IMR-90 (cell line): ENCODE results near the gene AP3B1. TPM values are rescaled to one million over a fixed set of nuclear protein-coding genes. Genes with fewer than 3 reads are reported as not detected.

ENCODE experiments used
- ATAC-seq: fragments of 200-7000 bp; cut with Tn5 transposase; 2 replicates; pipeline ENCODE4 v1.9.1; 2020; ENCODE audit warnings: low read depth, mild to moderate bottlenecking, moderate library complexity
- BruUV-seq: library from RNA; stranded (reverse); fragments of 400-500 nt; replicated peaks from 2 replicates; lab custom pipeline; 2021; lab: Mats Ljungman, UMichigan
- CTCF ChIA-PET: fragments of 300-600 bp; formaldehyde crosslinking; extraction: SDS; loops from one replicate; lab custom pipeline; 2021; ENCODE audit warnings: antibody characterized with exemption; lab: Yijun Ruan, JAX
- POLR2A ChIA-PET: fragments of 300-600 bp; sonication (Branson Sonifier 250); formaldehyde crosslinking; loops from one replicate; lab custom pipeline; 2022; ENCODE audit warnings: antibody characterized with exemption; ENCODE audit not compliant: unreplicated experiment; lab: Charles Lee
- DNase-seq: peaks from one replicate; pipeline ENCODE4 v3.0.0; 2013
- H2AFZ ChIP-seq: replicated peaks from 2 replicates; pipeline ENCODE3; 2013; ENCODE audit warnings: low read length, mild to moderate bottlenecking; ENCODE audit not compliant: poor library complexity
- H2AK5ac ChIP-seq: 2 replicates; pipeline ENCODE4 v1.6.1; 2013; ENCODE audit warnings: low read depth, low read length, inconsistent platforms
- H2AK9ac ChIP-seq: replicated peaks from 2 replicates; pipeline ENCODE3; 2013; ENCODE audit warnings: mild to moderate bottlenecking, low read depth, low read length, moderate library complexity; ENCODE audit not compliant: poor library complexity
- H2BK120ac ChIP-seq: 2 replicates; pipeline ENCODE4 v1.6.1; 2013; ENCODE audit warnings: low read depth, low read length, inconsistent platforms
- H2BK15ac ChIP-seq: 3 replicates; pipeline ENCODE4 v1.6.1; 2013; ENCODE audit warnings: low read depth, low read length, inconsistent platforms
- H2BK20ac ChIP-seq: 2 replicates; pipeline ENCODE4 v1.6.1; 2013; ENCODE audit warnings: low read depth, mild to moderate bottlenecking, inconsistent platforms, low read length, moderate library complexity
- H2BK5ac ChIP-seq: 2 replicates; pipeline ENCODE4 v1.6.1; 2013; ENCODE audit warnings: mild to moderate bottlenecking, low read depth, low read length, inconsistent platforms; ENCODE audit not compliant: poor library complexity, severe bottlenecking
- H3K14ac ChIP-seq: replicated peaks from 2 replicates; pipeline ENCODE4 v1.6.1; 2013; ENCODE audit warnings: low read depth, low read length, inconsistent platforms
- H3K18ac ChIP-seq: 2 replicates; pipeline ENCODE4 v1.6.1; 2013; ENCODE audit warnings: low read depth, low read length, control low read depth
- H3K23ac ChIP-seq: 2 replicates; pipeline ENCODE4 v1.6.1; 2013; ENCODE audit warnings: low read depth, low read length, inconsistent platforms
- H3K27ac ChIP-seq: 2 replicates; pipeline ENCODE4 v1.5.1; 2013; ENCODE audit warnings: mild to moderate bottlenecking, control low read depth, low read length; ENCODE audit not compliant: insufficient read depth
- H3K27me3 ChIP-seq: 2 replicates; pipeline ENCODE4 v1.6.1; 2013; ENCODE audit warnings: low read length; ENCODE audit not compliant: control insufficient read depth, insufficient read depth
- H3K36me3 ChIP-seq: 2 replicates; pipeline ENCODE4 v1.6.1; 2013; ENCODE audit warnings: low read length, mixed read lengths; ENCODE audit not compliant: control insufficient read depth, insufficient read depth
- H3K4ac ChIP-seq: 2 replicates; pipeline ENCODE4 v1.6.1; 2013; ENCODE audit warnings: low read depth, low read length, inconsistent platforms
- H3K4me1 ChIP-seq: 2 replicates; pipeline ENCODE4 v1.6.1; 2013; ENCODE audit warnings: low read length, mixed read lengths; ENCODE audit not compliant: control insufficient read depth, insufficient read depth
- H3K4me2 ChIP-seq: 2 replicates; pipeline ENCODE4 v1.6.1; 2013; ENCODE audit warnings: low read depth, mild to moderate bottlenecking, control low read depth, low read length, moderate library complexity
- H3K4me3 ChIP-seq: 2 replicates; pipeline ENCODE4 v1.5.1; 2013; ENCODE audit warnings: low read depth, mild to moderate bottlenecking, control low read depth, low read length, moderate library complexity; ENCODE audit not compliant: insufficient read depth
- H3K56ac ChIP-seq: 2 replicates; pipeline ENCODE4 v1.6.1; 2013; ENCODE audit warnings: low read length, inconsistent platforms; ENCODE audit not compliant: insufficient read depth; ENCODE audit errors: extremely low read depth
- H3K79me1 ChIP-seq, 2 experiments: 2 replicates each; pipeline ENCODE4 v1.6.1; 2013; ENCODE audit warnings: low read length in 2 of 2, inconsistent platforms in 1 of 2, low read depth in 1 of 2
- H3K9ac ChIP-seq: 2 replicates; pipeline ENCODE4 v1.6.1; 2013; ENCODE audit warnings: low read depth, low read length, control low read depth
- H3K9me1 ChIP-seq: 2 replicates; pipeline ENCODE4 v1.6.1; 2013; ENCODE audit warnings: low read length, inconsistent platforms; ENCODE audit not compliant: insufficient read depth
- H3K9me3 ChIP-seq: 2 replicates; pipeline ENCODE4 v1.6.1; 2013; ENCODE audit warnings: low read length; ENCODE audit not compliant: control insufficient read depth, insufficient read depth
- H4K20me1 ChIP-seq: 2 replicates; pipeline ENCODE4 v1.6.1; 2013; ENCODE audit warnings: low read length, inconsistent platforms; ENCODE audit not compliant: insufficient read depth
- H4K5ac ChIP-seq: 2 replicates; pipeline ENCODE4 v1.6.1; 2013; ENCODE audit warnings: mild to moderate bottlenecking, low read depth, low read length, control low read depth
- H4K8ac ChIP-seq, 2 experiments: 2 replicates each; pipeline ENCODE4 v1.6.1; 2013; ENCODE audit warnings: low read depth in 2 of 2, low read length in 2 of 2, control low read depth in 1 of 2, inconsistent platforms in 1 of 2
- H4K91ac ChIP-seq: 2 replicates; pipeline ENCODE4 v1.6.1; 2013; ENCODE audit warnings: low read depth, low read length, inconsistent platforms; ENCODE audit not compliant: insufficient read depth
- BHLHE40 ChIP-seq: fragments of 150-350 bp; IDR thresholded peaks from 2 replicates; pipeline ENCODE4 v1.6.1; 2016; ENCODE audit warnings: mild to moderate bottlenecking, low read depth, low read length
- CEBPB ChIP-seq: IDR thresholded peaks from 2 replicates; pipeline ENCODE4 v1.6.1; 2012; ENCODE audit warnings: low read depth, low read length, improper control_type of control experiment
- CHD1 ChIP-seq: IDR thresholded peaks from 2 replicates; pipeline ENCODE4 v1.6.1; 2012; ENCODE audit warnings: low read depth, low read length, improper control_type of control experiment
- ELK1 ChIP-seq: fragments of 150-350 bp; IDR thresholded peaks from 2 replicates; pipeline ENCODE4 v1.6.1; 2016; ENCODE audit warnings: low read depth, mild to moderate bottlenecking, low read length, moderate library complexity, borderline replicate concordance
- MAFK ChIP-seq: IDR thresholded peaks from 2 replicates; pipeline ENCODE4 v1.6.1; 2012; ENCODE audit warnings: low read depth, low read length, improper control_type of control experiment
- MAZ ChIP-seq: IDR thresholded peaks from 2 replicates; pipeline ENCODE4 v1.6.1; 2012; ENCODE audit warnings: low read depth, mild to moderate bottlenecking, low read length, improper control_type of control experiment, moderate library complexity, borderline replicate concordance
- MXI1 ChIP-seq: IDR thresholded peaks from 2 replicates; pipeline ENCODE4 v1.6.1; 2012; ENCODE audit warnings: low read depth, mild to moderate bottlenecking, low read length, moderate library complexity, borderline replicate concordance
- NFE2L2 ChIP-seq: fragments of 150-350 bp; IDR thresholded peaks from 2 replicates; pipeline ENCODE4 v1.6.1; 2016; ENCODE audit warnings: low read depth, mild to moderate bottlenecking, low read length
- POLR2A ChIP-seq: IDR thresholded peaks from 2 replicates; pipeline ENCODE4 v1.6.1; 2012; ENCODE audit warnings: mild to moderate bottlenecking, low read depth, low read length
- RAD21 ChIP-seq: IDR thresholded peaks from 2 replicates; pipeline ENCODE4 v1.6.1; 2012; ENCODE audit warnings: low read length, improper control_type of control experiment
- RCOR1 ChIP-seq: IDR thresholded peaks from 2 replicates; pipeline ENCODE4 v1.6.1; 2012; ENCODE audit warnings: mild to moderate bottlenecking, low read length, improper control_type of control experiment; ENCODE audit not compliant: insufficient replicate concordance
- RFX5 ChIP-seq: IDR thresholded peaks from 2 replicates; pipeline ENCODE4 v1.8.0; 2012; ENCODE audit warnings: low read depth, mild to moderate bottlenecking, low read length, moderate library complexity
- USF2 ChIP-seq: fragments of 150-350 bp; IDR thresholded peaks from 2 replicates; pipeline ENCODE4 v1.6.1; 2017; ENCODE audit warnings: mild to moderate bottlenecking, antibody characterized with exemption, low read length, low read depth
- WGBS, 2 experiments: methylation state at CpG; one replicate each; pipeline versions ENCODE4 v1.1.5 to v1.1.7; 2013; ENCODE audit warnings: missing lambda C conversion rate in 2 of 2; ENCODE audit not compliant: insufficient read length in 1 of 2; ENCODE audit errors: extremely low coverage in 2 of 2; 5-methylcytosine and 5-hydroxymethylcytosine counted together
- dilution Hi-C: fragments of 300-500 bp; cut with HindIII; formaldehyde crosslinking; loops from one replicate; pipeline ENCODE4 v1.14.3; 2018; ENCODE audit warnings: low sequenced_read_pairs; ENCODE audit not compliant: unreplicated experiment
- in situ Hi-C: fragments of 300-500 bp; cut with MboI; formaldehyde crosslinking; loops from 3 replicates; pipeline ENCODE4 v1.14.3; 2019; ENCODE audit warnings: low sequenced_read_pairs, inconsistent platforms, mixed read lengths
- intact Hi-C: fragments of 100-400 bp; cut with micrococcal nuclease; formaldehyde crosslinking; loops from 2 replicates; pipeline ENCODE4 v1.10.0; 2022
- polyA plus RNA-seq, 3 experiments: library from polyadenylated mRNA; depleted of rRNA; stranded (reverse); fragments of >200 nt; gene quantifications; 2 replicates each; pipeline ENCODE4 v1.2.3, GENCODE V29; 2012; ENCODE audit warnings: low replicate concordance in 1 of 3
- total RNA-seq: library from RNA; depleted of rRNA; stranded (reverse); fragments of >200 nt; gene quantifications from 2 replicates; pipeline ENCODE4 v1.2.3, GENCODE V29; 2012
- TF ChIP-seq, protein P1 (sequence below): conservative IDR thresholded peaks from 2 replicates; pipeline ENCODE4 v1.5.1; 2012; ENCODE audit warnings: mild to moderate bottlenecking, low read depth, low read length, improper control_type of control experiment

AP3B1 gene
- total and polyA plus RNA-seq, 2 of the 4 experiments (the other 2 are of a cell fraction) = 33.1 to 59.0 TPM

- H4K91ac ChIP-seq = no peak overlapping the region
- H3K27ac ChIP-seq = no peak overlapping the region
- dilution Hi-C loops (no loop called here), in situ Hi-C loops (no loop called here), intact Hi-C loops (no loop called here)
- no peaks in the 10 kb centered on the region for H3K4me1 ChIP-seq
- H3K9ac ChIP-seq = no peak overlapping the region
- H3K4me2 ChIP-seq = no peak overlapping the region
- ChIA-PET CTCF (no interaction called here), POLR2A (no interaction called here)
- no peaks in the 10 kb centered on the region for H3K9me1 ChIP-seq
- peaks cover 14% of the 10 kb centered on the region for H3K27me3 ChIP-seq
- H3K79me1 ChIP-seq = no peaks in the 10 kb centered on the region
- no peak overlapping the region for H3K4me3 ChIP-seq
- H3K36me3 ChIP-seq = no peaks in the 10 kb centered on the region
- H3K23ac ChIP-seq = no peak overlapping the region
- H2BK20ac ChIP-seq = no peak overlapping the region
- H3K9me3 ChIP-seq = no peaks in the 10 kb centered on the region
- no peak overlapping the region for H4K5ac ChIP-seq
- no peak overlapping the region for H3K14ac ChIP-seq
- WGBS, 2 experiments = 40% methylated on average over 1 of the region's 3 CpGs; no CpG with 5 or more reads in 1 of the 2 experiments
- TF ChIP-seq ELK1 (no peak), RCOR1 (no peak), RFX5 (no peak), CHD1 (no peak), RAD21 (no peak), BHLHE40 (no peak), CEBPB (no peak), MXI1 (no peak), NFE2L2 (no peak), MAFK (no peak), USF2 (no peak), POLR2A (no peak), MAZ (no peak)
- TF ChIP-seq, protein P1, sequence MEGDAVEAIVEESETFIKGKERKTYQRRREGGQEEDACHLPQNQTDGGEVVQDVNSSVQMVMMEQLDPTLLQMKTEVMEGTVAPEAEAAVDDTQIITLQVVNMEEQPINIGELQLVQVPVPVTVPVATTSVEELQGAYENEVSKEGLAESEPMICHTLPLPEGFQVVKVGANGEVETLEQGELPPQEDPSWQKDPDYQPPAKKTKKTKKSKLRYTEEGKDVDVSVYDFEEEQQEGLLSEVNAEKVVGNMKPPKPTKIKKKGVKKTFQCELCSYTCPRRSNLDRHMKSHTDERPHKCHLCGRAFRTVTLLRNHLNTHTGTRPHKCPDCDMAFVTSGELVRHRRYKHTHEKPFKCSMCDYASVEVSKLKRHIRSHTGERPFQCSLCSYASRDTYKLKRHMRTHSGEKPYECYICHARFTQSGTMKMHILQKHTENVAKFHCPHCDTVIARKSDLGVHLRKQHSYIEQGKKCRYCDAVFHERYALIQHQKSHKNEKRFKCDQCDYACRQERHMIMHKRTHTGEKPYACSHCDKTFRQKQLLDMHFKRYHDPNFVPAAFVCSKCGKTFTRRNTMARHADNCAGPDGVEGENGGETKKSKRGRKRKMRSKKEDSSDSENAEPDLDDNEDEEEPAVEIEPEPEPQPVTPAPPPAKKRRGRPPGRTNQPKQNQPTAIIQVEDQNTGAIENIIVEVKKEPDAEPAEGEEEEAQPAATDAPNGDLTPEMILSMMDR = no peak
- no peaks in the 10 kb centered on the region for H4K20me1 ChIP-seq
- H3K18ac ChIP-seq = no peak overlapping the region
- no peak overlapping the region for H2AFZ ChIP-seq
- no peak overlapping the region for H2BK15ac ChIP-seq
- no peak overlapping the region for H2AK9ac ChIP-seq
- H4K8ac ChIP-seq = no peak overlapping the region
- H2BK120ac ChIP-seq = no peak overlapping the region
- DNase-seq (no peak), ATAC-seq (no peak)
- H3K56ac ChIP-seq = no peak overlapping the region
- no peak overlapping the region for H2BK5ac ChIP-seq
- no peak overlapping the region for H3K4ac ChIP-seq
- no peak overlapping the region for H2AK5ac ChIP-seq
- BruUV-seq = no TSS peak
These were observed 312.7 kb downstream of the AP3B1 start for GRCh38 chr5:77981820-77982219.
